ENCODE results near the gene CDH4. TPM values are rescaled to one million over a fixed set of nuclear protein-coding genes. Genes with fewer than 3 reads are reported as not detected.

Gene CDH4
- total RNA-seq, 2 donors from 2014 or later: 0.07 to 0.94 TPM

DNA sequence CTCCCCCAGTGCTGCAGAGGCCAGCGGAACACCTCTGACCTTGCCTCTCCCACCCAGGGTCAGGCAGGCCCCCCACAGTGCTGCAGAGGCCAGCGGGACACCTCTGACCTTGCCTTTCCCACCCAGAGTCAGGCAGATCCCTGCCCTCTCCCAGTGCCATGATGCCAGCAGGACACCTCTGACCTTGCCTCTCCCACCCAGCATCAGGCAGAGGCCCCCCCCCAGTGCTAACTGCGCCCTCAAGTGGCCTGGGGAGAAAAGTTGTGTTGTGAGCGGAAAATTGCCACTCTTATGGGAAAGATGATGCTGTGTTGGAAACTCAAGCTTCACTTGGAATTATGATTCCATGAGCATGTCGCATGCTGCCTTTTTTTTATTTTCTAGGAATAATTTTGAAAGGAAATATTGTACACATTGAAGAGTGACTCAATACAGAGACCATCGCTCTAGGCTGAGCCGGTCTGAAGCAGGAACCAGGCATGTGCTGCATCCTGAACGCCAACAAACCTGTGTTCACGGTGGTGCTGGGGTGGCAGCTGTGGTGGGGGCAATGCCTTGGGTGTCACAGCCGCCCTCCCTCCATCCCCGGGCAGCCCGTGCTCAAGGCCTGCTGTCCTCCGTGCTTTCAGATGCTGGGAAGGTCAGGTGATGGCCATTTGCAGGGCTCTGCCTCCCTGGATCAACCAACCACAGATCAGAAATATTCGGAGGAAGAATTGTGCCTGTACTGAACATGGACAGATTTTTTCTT, 98.6 kb downstream of the CDH4 start:
- Histone ChIP-seq H3K27me3 (peaks cover 0 to 4% of the 10 kb centered on the region in 2 donors), H3K36me3 (no peaks in the 10 kb centered on the region)
- TF ChIP-seq, protein P1, sequence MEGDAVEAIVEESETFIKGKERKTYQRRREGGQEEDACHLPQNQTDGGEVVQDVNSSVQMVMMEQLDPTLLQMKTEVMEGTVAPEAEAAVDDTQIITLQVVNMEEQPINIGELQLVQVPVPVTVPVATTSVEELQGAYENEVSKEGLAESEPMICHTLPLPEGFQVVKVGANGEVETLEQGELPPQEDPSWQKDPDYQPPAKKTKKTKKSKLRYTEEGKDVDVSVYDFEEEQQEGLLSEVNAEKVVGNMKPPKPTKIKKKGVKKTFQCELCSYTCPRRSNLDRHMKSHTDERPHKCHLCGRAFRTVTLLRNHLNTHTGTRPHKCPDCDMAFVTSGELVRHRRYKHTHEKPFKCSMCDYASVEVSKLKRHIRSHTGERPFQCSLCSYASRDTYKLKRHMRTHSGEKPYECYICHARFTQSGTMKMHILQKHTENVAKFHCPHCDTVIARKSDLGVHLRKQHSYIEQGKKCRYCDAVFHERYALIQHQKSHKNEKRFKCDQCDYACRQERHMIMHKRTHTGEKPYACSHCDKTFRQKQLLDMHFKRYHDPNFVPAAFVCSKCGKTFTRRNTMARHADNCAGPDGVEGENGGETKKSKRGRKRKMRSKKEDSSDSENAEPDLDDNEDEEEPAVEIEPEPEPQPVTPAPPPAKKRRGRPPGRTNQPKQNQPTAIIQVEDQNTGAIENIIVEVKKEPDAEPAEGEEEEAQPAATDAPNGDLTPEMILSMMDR (IDR thresholded peaks at IDR 0.05): no peak

DNA sequence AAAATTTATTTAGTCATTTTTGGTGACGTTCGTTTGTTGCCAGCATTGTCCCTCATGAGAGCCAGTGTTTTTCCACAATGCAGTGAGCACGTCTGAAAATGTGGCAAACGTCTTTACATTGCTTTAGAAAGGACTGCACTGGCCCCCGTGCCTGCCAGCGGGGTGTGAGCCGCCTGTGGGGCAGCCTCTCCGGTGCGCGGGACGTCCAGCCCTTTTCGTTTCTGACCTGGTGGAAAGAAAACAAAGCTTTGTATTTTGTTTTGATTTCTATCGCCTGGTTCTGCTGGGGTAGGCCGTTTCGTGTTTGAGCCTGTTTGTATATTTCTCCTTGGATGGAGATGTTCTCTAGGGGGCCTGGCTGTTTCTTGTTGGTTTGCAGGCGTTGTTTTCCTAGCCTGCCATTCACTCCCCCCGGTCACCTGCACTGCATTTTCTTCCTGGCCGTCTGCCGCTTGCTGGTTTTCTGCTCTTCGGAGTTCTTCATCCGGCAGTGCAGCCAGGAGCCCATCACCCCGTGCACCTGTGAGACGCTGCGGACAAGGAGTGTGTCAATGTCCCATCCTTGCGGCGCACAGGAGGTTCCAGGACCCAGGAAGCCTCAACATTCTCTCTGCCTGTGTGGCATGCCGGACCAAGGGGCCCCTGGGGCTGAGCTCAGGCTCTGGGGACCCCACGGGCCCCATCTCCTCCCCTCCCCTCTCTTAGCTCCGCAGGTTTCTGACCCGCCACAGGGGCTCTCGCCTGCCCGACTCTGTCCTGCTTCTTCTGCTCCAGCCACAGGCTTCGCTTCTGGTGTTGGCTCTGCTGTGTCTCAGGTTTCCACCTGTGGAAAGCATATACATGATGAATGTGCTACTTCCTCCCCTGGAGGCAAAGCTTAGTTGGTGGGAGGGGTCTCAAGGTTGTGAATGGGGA, 100.5 kb downstream of the CDH4 start:
- no peak overlapping the region for H3K27ac ChIP-seq
- TF ChIP-seq, protein P1 (IDR thresholded peaks at IDR 0.05): no peak
- no peaks in the 10 kb centered on the region for H3K9me3 ChIP-seq
- no peaks in the 10 kb centered on the region for H3K4me1 ChIP-seq
- DNase-seq (ENCODE audit: low spot score): no peak
- no peaks in the 10 kb centered on the region for H3K36me3 ChIP-seq
- peaks cover 0 to 4% of the 10 kb centered on the region in 2 donors for H3K27me3 ChIP-seq
- no peak overlapping the region for H3K4me3 ChIP-seq

More for the DNA sequence above, 98.6 kb downstream of the CDH4 start:
- no peak for DNase-seq (ENCODE audit: low spot score)
- Histone ChIP-seq H3K27ac (no peak overlapping the region), H3K9me3 (no peaks in the 10 kb centered on the region), H3K4me1 (no peaks in the 10 kb centered on the region), H3K4me3 (no peak overlapping the region)

GRCh38 chr20:61353261-61354000, 101.4 kb downstream of the CDH4 start:
- Histone ChIP-seq H3K9me3 (no peaks in the 10 kb centered on the region), H3K4me1 (no peaks in the 10 kb centered on the region), H3K4me3 (no peak overlapping the region), H3K36me3 (no peaks in the 10 kb centered on the region), H3K27me3 (peaks cover 0 to 4% of the 10 kb centered on the region in 2 donors), H3K27ac (no peak overlapping the region)
- DNase-seq (ENCODE audit: low spot score): no peak
- TF ChIP-seq, protein P1 (IDR thresholded peaks at IDR 0.05): no peak

DNA sequence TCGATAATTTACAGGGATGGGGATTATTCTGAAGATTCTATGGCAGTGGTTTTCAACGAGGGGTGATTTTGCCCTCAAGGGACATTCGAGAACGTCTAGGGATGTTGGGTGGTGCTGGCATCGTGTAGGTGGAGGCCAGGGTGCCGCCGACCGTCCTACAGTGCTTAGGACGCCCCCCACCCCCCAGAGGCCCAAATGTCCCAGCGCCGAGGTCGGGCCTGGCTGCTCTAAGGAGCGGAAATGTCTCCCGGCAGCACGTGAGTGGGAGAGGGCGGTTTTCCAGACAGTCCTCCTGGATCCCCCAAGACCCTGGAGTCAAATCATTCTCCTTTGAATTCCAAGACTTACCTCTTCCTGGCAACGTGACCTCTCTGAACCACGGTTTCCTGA, 101.9 kb downstream of the CDH4 start:
- H3K27ac ChIP-seq: no peak overlapping the region
- no peaks in the 10 kb centered on the region for H3K36me3 ChIP-seq
- H3K4me1 ChIP-seq: no peaks in the 10 kb centered on the region
- H3K27me3 ChIP-seq: peaks cover 0 to 4% of the 10 kb centered on the region in 2 donors
- no peaks in the 10 kb centered on the region for H3K9me3 ChIP-seq
- DNase-seq (ENCODE audit: low spot score): no peak
- TF ChIP-seq, protein P1 (IDR thresholded peaks at IDR 0.05): no peak
- no peak overlapping the region for H3K4me3 ChIP-seq

DNA sequence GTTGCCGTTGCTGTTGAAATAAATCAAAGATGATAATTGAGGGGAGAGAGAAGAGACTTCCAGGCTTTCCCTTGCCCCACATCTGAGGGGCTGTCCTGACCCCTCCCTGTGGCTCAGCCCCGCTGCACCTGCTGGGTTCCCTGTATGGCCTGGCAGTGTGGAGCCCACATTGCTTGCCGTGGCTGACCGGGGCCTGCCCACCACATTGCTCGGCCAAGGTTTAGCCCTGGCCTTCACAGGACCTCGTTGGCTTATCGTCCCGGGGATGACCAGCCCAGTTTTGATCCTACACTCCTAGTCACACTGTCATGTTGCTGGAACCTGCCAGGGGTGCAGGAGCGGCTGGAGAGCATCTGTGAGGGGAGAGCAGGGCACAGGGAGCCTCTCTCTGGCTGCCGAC, 102.4 kb downstream of the CDH4 start:
- Histone ChIP-seq H3K4me3 (no peak overlapping the region), H3K27me3 (peaks cover 0 to 4% of the 10 kb centered on the region in 2 donors), H3K36me3 (no peaks in the 10 kb centered on the region), H3K4me1 (no peaks in the 10 kb centered on the region), H3K27ac (no peak overlapping the region), H3K9me3 (no peaks in the 10 kb centered on the region)
- TF ChIP-seq, protein P1 (IDR thresholded peaks at IDR 0.05): no peak
- DNase-seq (ENCODE audit: low spot score): no peak
